ENCODE results near the gene THSD4.
"Not testable (repeated sequence)": the region's sequence is repeated elsewhere in the genome, so short reads cannot be mapped to it uniquely, and the experiment has no call there.

The THSD4 gene

DNA sequence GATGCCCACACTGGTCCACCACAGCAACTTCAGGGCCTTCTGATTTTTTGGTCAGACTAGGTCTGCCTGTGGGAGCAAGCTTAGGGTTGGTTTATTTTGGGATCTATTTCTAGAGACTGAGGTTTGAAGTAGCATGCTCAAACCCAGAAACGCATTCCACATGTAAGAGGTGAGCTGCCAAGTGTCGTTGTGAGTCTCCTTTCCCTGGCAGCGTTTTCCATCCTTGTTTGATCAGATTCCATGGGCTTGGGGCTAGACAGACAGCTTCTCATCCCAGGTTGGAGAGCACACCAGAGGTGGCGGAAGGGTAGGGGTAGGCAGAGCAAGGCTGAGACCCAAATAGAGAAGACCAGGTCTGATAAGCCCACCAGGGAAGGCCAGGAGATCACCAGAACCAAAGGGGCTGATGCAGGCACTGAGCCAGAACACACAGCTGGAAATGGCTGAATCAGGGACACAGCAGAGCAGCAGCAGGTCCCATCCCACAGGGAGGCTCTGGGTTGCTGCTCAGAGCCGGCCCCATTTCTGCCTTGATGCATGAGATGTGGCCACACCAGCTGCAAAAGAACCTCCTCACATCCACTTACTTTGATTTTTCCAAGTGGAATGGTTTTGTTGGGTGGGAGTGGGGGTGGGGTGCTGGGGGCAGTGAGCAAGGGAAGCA lies 186.8 kb downstream of the THSD4 start:
- DNase-seq, result no peak

DNA sequence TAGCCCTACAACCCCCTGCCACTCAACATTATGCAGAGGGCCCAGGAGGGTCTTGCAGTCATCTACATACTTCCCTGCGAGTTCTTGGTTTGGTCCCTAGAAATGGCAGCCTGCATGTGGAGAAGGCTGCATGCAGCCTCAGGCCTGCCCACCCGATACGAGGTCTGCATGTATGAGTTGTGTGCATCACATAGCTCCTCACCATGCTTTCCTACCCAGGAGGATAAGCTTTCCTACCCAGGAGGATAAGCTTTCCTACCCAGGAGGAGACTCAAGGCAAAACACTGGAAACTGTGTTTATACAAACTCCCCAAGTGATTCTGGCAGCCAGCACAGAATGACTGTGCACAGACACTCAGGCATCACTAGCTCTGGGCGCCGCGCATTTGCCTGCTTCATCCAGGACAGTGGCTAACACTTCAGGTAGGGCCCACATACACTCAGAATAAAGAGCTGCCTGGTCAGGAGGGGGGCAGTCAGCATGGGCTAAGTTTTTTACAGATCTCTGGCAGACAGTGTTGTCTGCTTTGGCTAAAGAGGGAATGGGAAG lies 187.7 kb downstream of the THSD4 start:
- DNase-seq, result no peak

DNA sequence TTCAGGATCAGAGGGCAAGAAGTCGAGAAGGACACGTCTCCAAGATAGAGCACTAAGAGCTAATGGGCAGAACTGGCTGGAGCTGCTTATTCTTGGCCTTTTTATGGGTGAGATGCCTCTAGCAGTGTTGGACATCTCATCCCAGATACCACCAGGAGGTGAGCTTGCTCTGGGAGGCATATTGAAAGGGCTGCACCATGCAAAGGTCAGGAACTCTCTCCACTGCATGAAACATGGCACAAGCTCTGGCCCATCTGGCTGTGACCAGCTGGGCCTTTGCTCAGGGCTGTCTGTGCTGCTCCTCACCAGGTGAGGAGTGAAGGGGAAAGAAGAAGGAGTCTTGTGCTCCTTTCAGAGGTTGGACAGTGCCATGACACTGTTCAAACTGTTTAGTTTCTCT lies 188.7 kb downstream of the THSD4 start:
- DNase-seq, result no peak

DNA sequence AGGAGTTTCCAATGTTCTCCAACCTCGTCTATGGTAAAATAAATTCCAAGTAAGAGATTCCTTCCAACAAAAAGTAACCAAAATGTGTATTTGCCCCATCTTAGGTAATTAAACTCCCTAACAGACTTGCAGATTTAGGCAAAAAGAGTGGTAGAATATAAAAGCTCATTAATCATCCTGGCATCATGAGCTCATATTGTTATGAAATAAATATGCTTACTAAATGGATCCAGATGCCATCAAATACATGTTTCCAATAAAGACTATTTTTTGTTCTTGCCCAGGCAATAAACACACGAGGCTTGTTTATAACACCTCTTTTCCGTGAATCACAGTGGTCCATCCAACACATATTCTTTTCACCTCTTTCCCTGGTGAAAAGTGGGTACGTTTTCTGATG lies 189.4 kb downstream of the THSD4 start:
- no peak for DNase-seq

DNA sequence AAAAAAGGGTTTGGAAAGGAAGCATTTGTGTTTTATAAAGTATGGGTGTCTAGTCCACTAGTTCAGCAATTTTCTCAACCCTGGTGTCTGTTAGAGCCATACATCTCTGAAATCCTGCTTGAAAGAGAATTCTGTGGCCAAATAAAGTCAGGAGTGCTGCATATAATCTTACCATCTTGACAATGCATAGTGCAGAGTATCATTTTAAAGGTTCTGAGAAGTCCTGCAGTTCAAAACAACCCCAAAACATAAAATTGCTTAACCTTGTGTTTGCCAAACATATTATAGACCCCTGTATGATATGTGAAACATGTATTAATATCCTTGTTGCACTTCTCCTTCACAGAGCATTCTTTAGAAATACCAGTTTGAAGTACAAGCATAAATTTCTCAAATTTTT lies 191.3 kb downstream of the THSD4 start:
- no peak for DNase-seq

DNA sequence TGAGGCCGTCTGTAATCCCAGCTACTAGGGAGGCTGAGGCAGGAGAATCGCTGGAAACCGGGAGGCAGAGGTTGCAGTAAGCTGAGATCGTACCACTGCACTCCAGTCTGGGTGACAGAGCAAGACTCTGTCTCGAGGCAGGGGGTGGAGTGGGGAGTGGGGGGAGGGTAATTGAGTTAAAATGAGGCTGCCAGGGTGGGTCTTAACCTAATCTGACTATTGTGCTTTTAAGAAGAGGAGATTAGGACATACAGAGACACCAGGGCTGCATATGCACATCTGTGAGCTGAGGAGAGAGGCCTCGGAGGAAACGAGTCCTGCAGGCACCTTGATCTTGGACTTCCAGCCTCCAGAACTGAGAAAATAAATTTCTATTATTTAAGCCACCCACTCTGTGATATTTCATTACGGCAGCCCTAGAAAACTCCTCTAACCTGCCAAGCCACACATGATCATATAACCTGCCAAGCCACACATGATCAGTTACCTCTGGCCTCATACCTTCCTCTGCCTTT lies 197.0 kb downstream of the THSD4 start:
- no peak for DNase-seq

DNA sequence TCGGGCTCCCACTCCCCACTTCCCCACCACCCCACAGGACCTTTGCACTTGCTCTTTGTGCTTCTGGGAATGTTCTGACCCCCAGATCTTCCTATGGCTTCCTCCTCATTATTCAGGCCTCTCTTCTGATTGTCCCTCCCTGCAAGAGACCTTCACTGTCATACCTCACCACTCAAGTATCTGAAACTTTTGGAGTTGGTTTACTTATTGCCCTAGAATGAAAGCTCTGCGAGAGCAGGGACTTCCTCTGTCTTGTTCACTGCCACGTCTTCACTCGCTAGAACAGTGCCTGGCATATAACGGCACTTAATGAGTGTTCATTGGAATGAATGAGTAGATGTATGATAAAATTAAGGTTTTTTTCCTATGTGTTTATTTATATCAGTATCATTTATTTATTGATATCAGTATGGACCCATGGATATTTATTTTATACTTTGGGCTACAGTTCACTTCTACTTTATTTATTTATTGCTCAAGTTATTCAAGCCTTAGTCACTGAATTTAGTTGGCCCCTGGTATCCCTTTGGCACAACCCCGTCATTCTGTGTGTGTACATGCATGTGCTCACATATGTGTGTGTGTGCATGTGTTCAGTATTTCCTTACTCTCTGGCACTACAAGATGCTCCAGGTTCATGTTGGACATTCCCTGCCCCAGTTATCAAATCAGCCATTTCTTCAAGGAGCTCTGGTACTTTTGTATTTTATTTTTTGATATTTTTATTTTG lies 197.6 kb downstream of the THSD4 start:
- no peak for DNase-seq

DNA sequence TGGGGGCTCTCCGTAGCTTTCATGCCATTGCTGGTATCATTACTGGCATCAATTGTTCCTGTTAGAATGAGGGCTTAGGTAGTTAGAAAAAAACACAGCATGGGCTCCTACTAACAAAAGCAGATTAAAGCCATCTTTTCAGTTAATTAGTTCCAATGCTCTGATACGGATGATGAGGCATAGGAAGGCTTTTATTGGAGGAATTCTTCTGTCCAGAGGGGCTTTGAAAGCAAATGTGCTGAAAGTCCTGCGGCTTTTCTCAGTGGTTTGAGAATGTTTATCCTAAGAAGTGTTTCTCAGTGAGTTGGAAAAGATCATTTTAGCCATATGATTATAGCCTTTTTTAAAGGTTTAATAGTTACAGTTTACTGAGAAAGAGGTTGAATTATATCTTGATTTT lies 198.5 kb downstream of the THSD4 start:
- no peak for DNase-seq

DNA sequence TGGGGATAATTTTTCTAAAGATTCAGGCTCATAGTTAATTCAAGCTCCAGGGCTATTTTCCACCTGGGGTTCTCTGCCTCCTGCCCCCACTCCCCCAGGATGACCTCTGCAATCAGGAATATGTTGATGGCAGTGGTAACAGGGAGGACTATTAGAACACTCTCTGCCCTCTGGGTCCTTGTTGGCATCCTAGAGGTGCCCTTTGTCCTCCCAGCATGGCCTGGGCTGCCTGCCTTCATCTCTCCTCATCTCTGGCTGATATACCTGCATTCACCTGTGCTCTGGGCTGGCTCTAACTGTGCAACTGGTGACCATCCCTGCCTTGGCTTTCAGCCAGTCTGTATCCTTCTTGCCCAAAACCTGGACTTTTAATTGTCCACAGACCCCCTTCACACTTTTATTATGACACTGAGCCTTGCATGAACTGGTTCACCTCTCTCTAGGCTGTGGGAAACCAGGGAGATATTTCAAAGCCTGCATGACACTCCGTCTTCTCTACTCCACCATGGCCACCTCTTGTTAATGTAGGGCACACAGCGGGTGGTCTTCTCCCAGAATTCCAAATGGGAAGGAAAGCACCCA lies 199.8 kb downstream of the THSD4 start:
- DNase-seq, result no peak

DNA sequence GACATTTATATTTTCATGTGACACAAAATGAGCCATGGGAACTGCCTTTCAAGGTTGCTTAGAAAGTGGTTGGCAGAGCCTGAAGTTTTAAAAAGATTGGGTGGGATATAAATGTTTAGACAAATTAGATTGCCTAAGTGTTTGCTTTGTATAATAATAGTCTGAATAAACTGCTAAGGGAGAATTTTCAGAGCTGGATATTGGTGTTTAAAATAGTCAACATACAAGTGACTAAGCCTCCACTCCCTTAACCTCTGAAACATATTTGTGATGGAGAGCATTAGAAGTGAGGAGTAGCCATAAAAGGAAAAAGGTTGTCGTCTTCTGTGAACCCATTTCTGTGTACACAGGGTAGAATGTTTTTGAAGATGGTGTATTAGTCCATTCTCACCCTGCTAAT lies 201.6 kb downstream of the THSD4 start:
- DNase-seq, result no peak

DNA sequence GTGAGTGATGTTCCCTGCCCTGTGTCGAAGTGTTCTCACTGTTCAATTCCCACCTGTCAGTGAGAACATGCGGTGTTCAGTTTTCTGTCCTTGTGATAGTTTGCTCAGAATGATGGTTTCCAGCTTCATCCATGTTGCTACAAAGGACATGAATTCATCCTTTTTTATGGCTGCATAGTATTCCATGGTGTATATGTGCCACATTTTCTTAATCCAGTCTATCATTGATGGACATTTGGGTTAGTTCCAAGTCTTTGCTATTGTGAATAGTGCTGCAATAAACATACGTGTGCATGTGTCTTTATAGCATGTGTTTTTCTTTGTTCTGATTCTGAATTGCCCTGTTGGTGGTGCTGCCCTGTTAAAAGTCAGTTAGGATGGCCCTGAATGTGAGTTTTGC lies 204.2 kb downstream of the THSD4 start:
- DNase-seq, result not testable (repeated sequence)

DNA sequence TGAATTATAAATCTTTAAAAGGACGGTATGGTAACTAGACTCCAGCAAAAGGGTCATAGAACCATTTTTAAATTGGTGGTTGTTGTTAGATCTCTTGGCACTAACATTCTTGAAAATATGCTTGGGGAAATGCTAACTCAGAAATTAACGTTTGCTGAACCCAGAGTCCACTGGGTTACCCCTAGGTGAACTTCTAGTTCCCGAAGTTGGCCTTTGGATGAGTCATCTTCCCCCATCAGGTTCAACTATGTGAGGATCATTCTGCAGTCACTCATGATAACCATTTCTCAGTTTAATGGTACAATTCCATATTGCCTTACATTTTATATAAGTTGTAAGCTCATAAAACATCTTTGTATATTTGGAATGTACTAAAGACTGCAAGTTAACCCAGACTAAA lies 204.7 kb downstream of the THSD4 start:
- DNase-seq, result no peak

DNA sequence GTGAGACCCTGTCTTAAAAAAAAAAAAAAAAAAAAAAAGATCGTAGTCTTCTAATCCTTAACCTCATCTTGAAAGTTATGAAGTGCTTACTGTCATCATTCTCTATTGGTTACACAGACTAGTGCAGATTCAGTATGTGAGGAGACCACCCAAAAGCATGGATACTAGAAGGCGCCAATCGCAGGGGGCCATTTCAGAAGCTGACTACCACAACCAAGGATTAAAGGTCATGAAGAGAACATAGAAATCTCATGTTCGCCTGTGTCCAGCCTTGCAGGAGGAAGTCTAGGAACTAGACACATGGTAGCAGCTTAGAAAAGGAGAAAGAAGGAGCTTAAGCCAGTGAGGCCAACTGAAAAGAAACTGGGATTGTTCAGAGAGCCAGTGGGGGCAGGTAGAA lies 207.8 kb downstream of the THSD4 start:
- no peak for DNase-seq

DNA sequence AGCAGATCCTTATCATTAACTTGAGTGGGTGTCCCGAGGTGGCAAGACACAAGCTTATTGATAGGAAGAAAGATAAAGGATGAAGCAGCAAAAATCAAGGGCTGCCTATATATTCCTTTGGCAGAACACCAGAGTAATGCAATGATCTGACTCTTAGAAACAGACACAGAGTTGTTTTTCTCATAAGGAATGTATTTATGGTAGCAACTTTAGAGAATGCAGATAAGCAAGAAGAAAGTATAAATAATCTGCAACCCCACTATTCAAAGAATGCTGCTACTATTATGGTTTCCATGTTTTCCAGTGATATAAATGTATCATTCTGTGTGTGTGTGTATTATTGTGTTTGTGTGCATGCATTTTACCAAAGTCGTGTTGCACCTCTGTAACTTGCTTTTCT lies 208.3 kb downstream of the THSD4 start:
- no peak for DNase-seq

DNA sequence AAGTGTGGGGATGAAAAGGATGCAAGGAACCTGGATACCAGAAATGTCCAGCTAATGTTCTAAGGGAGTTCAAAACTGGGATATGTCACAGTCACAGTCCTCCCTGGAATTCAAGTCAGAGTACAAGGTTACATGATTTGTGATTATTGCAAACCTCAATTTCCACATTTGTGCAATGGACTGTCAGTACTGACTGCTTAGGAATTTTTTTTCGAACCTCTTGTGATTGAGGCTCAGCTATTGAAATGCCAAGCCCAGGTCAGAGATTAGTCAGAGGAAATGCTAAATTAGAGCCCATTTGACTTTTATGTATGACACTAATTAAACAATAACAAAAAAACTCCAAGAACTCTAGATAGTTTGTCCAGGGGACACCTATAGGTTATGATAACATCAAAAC lies 210.2 kb downstream of the THSD4 start:
- no peak for DNase-seq

DNA sequence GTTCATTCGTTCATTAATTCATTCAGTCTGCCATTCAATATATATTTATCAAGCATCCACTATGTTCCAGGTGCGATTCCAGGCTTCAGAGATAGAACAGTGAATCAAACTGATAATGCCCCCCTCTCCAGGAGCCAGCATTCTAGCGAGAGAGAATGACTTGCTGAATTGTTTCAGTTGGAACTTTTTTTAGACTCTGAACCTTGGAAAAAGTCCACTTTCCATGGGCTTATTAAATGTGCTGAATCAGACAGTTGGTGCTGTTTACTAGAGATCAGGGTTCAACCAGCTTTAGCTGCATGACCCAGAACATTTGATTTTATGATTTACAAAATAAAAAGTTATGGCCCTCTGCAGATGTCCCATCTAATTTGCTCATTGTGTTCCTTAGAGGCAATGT lies 213.2 kb downstream of the THSD4 start:
- no peak for DNase-seq

DNA sequence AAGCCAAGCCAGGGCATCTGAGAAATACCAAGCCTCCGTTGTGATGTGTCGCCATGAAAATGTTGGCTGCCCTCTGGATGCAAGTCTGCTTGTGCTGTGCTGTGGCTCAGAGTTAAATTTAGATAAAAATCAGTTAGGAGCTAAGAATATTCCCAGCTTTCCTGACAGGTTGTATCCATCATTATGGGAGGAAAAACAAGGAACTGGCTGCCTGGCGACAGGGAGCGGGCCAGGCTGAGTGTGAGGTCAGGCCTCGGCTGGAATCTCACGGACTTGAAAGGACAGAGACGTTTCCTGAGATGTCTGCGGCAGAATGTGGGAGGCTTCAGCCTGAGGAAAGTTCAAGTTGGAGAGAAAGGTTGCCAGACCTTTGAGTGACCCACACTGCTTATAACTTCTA lies 213.8 kb downstream of the THSD4 start:
- no peak for DNase-seq

DNA sequence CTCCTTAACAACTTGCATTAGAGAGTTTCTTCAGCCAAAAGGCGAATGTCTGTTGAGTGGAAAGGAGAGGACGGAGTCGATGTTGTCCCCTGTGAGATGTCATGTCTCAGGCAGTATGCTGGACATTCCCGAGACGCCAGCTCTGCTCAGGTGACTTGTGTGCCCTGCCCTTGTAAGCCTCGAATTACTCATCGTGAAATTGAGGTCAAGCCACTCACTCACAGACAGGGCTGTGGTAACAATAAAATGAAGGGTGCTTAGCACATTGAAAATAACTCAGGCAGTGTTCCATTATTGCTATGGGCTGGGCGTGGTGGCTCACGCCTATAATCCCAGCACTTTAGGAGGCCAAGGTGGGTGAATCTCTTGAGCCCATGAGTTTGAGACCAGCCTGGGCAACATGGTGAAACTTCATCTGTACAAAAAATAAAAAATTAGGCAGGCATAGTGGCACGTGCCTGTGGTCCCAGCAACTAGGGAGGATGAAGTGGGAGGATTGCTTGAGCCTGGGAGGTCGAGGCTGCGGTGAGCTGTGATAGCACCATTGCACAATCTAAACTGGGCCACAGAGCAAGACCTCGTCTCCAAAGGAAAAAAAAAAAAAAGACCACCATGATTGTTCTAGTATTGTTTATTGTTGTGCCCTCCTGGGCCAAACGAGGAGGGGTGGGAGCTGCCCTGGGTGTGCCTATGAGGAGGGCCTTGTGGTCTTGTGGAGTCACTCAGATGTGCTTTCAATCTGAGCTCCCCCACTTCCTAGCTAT lies 214.4 kb downstream of the THSD4 start:
- DNase-seq, result no peak

DNA sequence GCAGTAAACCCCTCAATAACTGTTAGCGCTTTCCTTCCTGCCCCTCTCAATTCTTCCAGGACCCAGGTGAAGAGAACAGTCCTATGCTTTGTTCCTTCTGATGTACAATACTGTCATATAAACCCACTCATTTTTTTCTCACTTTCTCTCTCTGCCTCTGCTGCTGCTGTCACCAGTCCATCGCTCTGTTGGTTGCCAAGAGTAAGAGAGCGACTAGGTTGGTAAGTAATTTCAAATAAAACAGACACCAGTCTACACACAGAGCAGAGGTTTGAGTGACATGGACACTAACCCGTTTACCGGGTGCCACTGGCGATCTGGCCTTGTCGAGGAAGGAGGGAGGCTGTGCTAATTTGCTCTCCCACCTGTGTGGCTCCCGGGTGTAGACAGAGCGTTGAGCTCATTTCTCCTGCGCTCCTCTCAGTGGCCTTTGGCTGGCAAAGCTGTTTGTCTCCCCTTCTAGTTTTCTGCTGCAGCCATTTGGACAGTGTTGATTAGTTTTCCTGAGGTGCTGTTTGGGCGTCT lies 215.4 kb downstream of the THSD4 start:
- DNase-seq, result no peak

DNA sequence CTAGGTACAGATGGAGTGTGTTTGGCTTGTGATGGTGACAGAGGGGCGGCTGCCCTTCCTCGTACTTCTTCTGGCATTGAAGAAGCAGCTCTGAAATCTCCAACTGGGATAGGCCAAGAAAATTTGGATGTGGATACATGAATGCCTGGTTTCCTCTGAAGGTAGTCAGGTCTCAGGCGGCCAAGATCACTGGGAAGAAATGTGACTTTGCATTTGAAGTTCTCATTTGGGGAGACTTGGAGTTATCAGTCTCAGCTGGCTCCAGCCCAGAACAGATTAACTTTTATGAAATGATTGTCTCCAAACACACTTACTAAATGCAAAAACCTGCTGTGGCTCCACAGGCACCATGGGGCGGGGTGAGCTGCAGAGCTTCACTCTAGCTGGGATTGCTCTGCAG lies 215.9 kb downstream of the THSD4 start:
- DNase-seq, result no peak

DNA sequence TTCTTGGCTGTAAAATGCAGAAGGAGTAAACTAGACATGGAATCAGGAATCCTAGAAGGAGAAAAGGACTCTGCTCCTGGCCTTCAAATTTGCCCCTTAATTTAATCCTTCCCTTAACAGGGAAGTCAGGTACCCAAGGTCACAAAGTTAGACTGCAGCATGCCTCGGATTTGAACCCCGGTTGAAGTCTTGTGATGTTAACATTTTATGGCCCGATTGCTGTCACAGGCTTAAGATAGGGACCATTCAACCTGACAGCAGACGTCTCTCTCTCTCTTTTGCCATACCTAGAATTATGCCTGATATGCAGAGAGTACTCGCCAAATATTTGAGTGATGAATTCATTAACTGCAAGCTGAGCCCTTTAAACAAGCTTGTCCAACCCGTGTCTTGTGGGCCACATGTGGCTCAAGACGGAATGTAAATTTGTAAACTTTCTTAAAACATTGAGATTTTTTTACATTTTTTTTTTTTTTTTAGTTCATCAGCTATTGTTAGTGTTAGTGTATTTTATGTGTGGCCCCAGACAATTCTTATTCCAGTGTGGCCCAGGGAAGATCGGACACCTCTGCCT lies 217.2 kb downstream of the THSD4 start:
- DNase-seq, result no peak

DNA sequence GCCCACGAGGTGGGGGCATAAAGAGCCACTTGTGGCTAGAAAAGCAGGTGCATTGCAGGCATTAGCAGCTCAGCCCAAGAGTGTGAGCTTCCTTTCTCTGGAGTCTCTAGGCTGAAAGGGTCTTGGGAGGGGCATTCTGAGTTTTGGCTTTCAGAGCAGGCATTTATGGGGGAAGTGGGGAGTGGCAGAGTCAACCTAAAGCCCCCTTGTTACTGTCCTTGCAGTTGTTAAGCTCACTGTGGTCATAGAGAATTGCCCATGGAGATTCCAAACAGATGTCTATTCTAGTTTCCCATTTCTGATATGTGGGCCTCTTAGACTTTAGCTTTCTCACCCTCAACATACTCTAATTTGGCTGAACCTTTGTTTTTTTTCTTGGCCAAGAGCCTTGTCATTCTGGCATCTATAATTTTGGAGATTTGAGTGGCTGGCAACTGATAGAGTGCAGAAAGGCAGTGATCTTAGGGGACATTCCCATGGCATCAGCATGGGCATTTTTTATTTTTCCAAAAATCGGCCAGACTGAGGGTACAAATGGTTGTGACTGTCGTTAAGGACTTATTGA lies 217.9 kb downstream of the THSD4 start:
- no peak for DNase-seq
